Cardiac septum (tissue), 1 donor: ENCODE results near the gene BTLA. TPM values are rescaled to one million over a fixed set of nuclear protein-coding genes. Genes with fewer than 3 reads are reported as not detected.

Experiments used
- total RNA-seq: library from RNA; stranded (reverse); fragmentation: NEBNext Ultra II Directional; extraction: Animal tissue kit (Norgen Biotek cat#: 25700); gene quantifications from one replicate; pipeline ENCODE4 v1.2.1, GENCODE V29; 2021
- donor health status: DM: no; HTN: no; CAD: no.

Gene BTLA
- total RNA-seq, 1 donor from 2014 or later, result 0.35 TPM

Other genes starting within 250 kb of the BTLA start
- 3.9 TPM for gene SLC9C1, start 205.3 kb downstream of the BTLA start, total RNA-seq
- 1.4 TPM for gene CD200, start 166.3 kb downstream of the BTLA start, total RNA-seq
- gene ATG3, start 62.5 kb upstream of the BTLA start, total RNA-seq, result 41.0 TPM
- gene SLC35A5, start 62.6 kb upstream of the BTLA start, total RNA-seq, result 18.6 TPM
- 122 TPM for gene CCDC80, start 141.7 kb upstream of the BTLA start, total RNA-seq